HG03097 (cell line): ENCODE results near the gene ATP1A1.

Experiments used
- ATAC-seq: cut with Tn5 transposase; IDR thresholded peaks from one replicate; pipeline ENCODE4 v1.9.1; 2021; ENCODE audit not compliant: unreplicated experiment, low FRiP score

Gene ATP1A1

DNA sequence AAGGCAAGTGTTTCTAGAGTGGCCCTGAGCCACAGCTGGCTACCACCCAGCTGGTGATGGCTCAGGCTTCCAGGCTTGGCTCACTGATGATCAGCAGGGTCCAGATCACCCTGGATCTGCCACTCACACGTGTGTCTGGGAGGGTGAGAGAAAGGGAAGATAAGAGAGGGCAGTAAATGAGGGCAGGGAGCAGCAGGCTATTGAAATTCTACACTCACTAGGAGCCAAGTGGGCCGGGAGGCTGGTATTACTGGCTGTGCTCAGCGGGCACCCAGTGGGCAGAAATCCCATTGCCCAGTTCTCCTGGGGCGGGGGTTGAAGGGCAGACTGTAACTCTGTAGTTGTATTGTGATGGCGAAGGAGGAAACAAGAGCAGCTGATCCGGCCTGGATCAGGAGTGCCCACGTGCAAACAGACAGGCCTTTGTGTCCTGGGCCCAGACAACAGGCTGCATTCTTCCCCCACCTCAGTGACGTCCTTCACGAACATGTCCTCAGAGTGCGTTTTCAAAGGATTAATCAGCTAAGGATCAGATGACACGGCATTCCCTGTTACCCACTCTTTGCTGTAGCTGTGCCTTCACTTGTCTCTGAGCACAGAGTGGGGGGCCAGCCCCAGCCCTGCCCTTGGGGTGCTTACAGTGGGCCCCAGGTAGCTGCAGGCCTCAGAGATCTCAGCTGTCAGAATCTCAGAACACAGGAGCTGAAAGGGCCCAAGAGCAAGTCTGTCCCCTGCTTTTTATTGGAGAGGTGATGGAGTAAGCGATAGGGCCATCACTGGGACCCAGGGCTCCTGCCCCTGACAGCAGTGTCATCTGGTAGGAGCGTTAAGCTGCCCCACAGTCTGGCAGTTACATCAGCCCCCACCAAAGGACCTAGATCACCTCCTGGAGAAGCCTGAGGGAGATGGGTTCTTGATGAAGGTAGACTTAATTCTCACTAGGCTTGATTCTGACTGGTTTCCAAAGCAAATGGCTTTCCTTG, 60.5 kb downstream of the ATP1A1 start:
- ATAC-seq, result no peak

DNA sequence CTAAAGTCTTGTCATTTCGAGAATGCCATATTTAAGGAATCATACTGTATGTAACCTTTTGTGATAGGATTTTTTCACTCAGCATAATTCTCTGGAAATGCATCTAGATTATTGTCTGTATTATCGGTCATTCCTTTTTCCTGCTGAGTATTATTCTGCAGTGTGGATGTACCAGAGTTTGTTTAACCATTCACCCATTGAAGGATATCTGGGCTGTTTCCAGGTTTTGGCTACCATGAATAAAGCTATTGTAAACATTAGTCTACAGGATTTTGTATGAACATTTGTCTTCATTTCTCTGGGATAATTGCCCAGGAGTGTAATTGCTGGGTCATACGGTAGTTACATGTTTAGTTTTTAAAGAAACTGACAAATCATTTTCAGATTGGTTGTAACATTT, 61.8 kb downstream of the ATP1A1 start:
- ATAC-seq, result no peak

DNA sequence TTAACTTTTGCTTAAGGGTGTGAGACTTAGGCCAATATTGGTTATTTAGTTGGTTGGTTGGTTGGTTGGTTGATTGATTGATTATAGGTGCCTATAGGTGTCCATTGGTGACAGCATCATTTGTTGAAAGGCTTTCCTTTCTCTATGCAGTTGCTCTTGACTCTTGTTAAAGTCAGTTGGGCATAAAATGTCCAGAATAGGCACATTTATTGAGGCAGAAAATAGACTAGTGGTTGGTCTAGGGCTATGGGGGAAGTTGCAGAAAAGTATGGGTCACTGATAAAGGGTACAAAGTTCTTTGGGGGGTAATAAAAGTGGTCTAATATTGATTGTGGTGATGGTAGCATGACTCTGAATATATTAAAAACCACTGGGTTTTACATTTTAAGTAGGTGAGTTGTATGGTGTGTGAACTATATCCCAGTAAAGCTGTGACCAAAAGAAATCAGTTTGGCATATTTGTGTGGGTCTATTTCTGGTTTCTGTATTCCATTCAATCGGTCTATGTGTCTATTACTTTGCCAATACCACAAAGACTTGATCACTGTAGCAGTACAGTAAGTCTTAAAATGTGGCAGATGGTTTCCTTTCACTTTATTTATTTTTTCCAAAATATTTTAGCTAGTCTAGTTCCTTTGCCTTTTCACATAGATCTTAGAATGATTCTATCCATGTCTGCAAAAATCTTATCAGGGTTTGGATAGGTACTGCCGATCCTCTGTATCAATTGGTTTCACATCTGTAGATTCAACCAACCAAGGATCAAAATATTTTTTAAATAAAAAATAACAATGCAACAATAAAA, 63.0 kb downstream of the ATP1A1 start:
- no peak for ATAC-seq

DNA sequence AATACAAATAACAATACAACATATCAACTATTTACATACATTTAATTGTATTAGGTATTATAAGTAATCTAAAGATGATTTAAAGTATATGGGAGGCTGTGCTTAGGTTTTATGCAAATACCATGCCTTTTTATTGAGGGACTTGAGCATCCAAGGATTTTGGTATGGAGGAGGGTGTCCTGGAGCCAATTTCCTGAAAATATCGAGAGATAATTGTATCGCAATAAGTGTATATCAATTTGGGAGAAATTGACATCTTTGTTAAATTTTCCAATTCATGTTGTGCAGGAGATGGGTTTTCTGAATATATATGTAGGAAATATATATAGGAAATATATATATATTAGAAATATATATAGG, 63.5 kb downstream of the ATP1A1 start:
- ATAC-seq, result no peak

DNA sequence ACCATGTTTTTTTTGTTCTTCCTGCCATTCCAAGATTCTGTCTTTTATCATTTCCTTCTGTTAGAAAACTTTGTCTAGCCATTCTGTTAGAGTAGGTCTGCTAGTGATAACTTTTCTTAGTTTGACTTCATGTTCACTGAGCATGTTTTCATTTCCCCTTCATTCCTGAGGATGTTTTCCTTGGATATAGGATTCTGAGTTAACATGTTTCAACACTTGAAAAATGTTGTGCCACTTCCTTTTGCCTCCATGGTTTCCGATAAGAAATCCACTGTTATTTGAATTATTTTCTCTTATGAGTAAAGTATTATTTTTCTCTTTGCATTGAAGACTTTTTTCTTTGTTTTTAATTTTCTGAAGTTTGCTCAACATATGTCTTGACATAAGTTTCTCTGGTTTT, 66.7 kb downstream of the ATP1A1 start:
- no peak for ATAC-seq

DNA sequence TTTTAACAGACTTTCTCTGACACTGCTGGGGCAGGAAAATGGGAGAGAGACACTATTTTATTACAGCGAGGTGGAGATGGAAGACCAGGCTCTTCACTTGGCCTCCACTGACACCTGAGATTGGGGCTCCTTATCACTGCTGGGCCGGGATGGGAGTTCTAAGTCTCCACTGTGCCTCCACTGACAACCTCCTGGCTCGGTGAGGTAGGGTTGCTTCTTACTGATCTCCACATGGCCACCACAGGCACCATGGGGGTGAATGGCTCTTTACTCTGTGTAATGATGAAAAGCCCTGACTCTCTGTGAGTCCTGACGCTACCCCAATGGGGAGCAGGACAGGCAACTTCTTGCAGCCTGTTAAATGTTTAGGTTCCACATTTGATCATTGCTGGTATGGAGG, 67.7 kb downstream of the ATP1A1 start:
- ATAC-seq, result no peak

DNA sequence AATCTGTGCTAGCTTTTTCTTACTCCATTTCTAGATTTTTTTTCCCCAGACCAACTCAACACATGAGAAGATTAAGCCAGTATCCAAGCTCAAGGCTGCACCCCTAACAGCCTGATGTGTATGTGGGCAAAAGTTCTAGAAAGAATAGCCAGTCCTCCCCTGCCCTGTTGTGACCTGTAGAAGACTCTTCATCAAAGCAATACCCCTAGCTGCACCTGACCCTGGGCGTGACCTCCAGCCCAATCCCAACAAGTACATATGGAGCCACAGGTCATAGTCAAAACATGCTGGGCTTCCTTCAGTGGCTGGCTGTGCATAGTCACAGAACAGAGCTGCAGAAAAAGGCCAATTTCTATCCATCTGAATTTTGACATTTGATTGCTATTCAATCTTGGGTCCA, 72.5 kb downstream of the ATP1A1 start:
- ATAC-seq, result no peak

DNA sequence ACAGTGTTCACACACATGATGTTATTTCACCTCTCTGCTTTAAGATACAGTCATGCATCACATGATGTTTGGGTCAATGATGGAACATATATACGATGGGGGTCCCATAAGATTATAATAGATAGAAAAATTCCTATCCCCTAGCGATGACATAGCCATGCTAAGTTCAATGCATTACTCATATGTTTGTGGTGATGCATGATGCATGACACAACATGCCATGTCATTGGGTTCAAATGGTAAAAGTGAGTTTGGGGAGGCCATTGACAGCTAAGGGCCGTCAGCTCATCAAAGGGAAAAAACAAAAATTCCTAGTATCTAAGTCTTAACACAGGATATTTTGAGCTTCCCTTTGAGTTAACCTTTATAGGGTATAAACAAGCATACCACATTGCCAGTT, 73.6 kb downstream of the ATP1A1 start:
- ATAC-seq, result no peak

DNA sequence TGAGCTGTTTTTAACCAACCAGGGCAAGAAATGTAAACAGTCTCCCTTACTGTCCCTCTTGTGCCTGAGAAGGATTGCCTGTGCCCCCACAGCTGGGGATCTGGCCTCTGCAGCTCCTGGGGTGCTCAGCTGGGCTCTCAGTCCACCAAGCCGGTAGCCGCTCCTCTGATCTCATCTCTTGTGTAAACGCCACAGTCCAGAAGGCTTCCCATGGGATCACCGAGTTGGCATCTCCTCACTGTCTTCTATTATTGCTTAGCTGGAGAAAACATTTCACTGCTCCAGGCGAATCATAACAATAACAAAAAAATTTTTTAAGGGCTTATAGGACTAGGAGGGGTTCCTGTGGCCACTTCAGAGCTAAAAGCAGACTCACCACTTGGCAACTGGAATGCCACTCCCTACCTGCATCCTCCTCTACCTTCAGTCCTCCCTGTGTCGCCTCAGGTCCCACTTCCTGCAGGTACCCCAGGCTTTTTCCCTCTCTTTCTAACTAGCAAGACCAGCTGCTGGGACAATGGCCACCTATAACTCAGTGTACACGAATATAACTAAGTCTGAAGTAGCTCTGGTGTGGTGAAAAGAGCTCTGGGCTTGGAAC, 75.8 kb downstream of the ATP1A1 start:
- no peak for ATAC-seq

DNA sequence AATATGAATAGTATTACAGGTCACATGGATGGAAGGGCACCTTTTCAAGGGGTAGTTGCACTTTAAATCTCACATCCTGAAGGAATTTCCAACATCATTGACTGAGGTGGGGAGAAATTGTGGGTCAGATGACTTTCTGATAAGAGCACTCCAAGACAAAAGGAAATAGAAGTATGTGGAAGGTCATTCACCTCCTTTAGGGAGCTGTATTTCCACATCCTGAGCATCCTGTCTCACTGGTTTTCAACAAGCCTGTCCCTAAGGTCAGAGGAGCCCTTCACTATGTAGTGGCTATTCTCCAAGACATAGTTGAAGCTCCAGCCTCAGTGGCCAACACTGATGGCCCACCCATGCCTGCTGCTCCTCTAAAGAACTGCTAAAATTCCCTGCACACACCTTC, 76.5 kb downstream of the ATP1A1 start:
- no peak for ATAC-seq

DNA sequence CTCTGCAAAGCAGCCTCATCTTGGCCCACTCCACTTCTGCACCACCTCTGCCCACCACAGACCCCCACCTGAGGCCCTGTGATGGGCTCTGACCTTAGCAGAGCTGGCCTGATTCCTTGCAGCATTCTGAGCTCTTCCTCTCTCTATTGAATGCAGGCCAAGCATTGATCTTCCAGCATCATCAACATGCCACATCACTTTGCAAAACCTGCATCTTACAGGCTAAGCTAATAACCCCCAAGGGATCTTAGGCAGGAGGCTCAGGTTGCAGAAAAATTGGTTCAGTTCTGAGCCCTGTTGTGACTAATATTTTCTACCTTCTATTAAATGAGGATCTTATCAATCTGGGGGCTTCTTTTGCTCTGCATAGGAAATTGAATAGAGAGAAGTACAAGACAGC, 78.7 kb downstream of the ATP1A1 start:
- ATAC-seq, result no peak

DNA sequence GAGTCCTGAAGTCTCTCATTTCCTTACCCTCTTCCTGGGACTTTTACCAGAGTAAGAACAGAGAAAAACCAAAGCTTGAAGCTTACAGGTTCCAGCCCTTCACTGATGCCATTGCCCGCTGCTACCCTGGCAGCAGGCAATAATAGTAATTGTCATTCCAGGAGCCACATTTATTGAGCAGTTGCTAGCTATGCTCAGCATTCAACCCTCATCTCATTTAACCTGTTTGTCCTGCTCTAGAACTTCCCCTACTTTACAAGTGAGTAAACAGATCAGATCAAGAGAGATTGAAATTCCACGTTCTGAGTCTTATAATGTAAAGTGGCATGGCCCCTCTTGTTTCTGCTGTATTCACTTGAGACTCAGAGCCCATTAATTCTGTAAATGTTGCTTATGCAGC, 80.4 kb downstream of the ATP1A1 start:
- no peak for ATAC-seq

DNA sequence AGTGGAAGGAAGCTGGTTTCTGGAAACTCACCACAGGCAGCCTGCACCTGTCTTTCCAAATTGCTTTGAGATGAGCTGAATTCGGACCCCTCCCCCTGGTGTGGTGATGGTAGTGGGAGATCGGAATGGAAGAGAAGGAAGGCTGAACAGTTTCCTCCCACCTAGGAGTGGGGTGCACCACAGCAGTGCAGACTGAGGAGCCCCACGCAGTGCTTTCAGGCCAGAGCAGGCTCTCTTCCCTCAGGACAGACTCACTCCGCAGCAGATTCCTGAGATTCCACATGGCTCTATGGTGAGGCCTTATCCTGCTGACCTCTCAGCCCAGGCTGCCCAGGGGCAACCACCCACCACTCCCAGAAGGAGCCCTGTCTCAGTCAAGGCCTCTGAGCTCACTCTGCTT, 80.9 kb downstream of the ATP1A1 start:
- ATAC-seq, result no peak
